ENCODE data around the gene AP1M2. TPM values are rescaled to one million over a fixed set of nuclear protein-coding genes. Genes with fewer than 3 reads are reported as not detected.
"Not testable (repeated sequence)": the region's sequence is repeated elsewhere in the genome, so short reads cannot be mapped to it uniquely, and the experiment has no call there.

The AP1M2 gene
- total RNA-seq, 1 donor from 2014 or later: 0.17 TPM

- no peak for DNase-seq
Observed at GRCh38 chr19:10601999-10602329, 14.9 kb upstream of the AP1M2 start.

- no peak for DNase-seq
Observed at GRCh38 chr19:10600149-10600548, 13.0 kb upstream of the AP1M2 start.

- DNase-seq: no peak
Observed at GRCh38 chr19:10593820-10594637, 6.9 kb upstream of the AP1M2 start.

- DNase-seq: no peak
Observed at GRCh38 chr19:10593148-10593547, 6.0 kb upstream of the AP1M2 start.

- no peak for DNase-seq
Observed at GRCh38 chr19:10587839-10588150, 683 bp upstream of the AP1M2 start.

GRCh38 chr19:10586396-10586795, 716 bp downstream of the AP1M2 start:
- DNase-seq: no peak

- peak; percentile 38 for DNase-seq
Observed at GRCh38 chr19:10583036-10583776, 3.9 kb downstream of the AP1M2 start.

- no peak for DNase-seq
Observed at GRCh38 chr19:10582091-10582490, 5.0 kb downstream of the AP1M2 start.

- DNase-seq: peak; percentile 97
Observed at GRCh38 chr19:10580979-10581631, 6.0 kb downstream of the AP1M2 start.

GRCh38 chr19:10577951-10578350, 9.2 kb downstream of the AP1M2 start:
- DNase-seq: no peak

- no peak for DNase-seq
Observed at GRCh38 chr19:10575011-10575716, 11.9 kb downstream of the AP1M2 start.

GRCh38 chr19:10574462-10574861, 12.7 kb downstream of the AP1M2 start:
- DNase-seq: no peak

GRCh38 chr19:10573793-10574192, 13.3 kb downstream of the AP1M2 start:
- not testable (repeated sequence) for DNase-seq

- DNase-seq: peak; percentile 100
Observed at GRCh38 chr19:10568826-10569651, 18.1 kb downstream of the AP1M2 start, which contains the start of gene CDKN2D. Gene CDKN2D (minus strand): TSS chr19:10568979. CDS start chr19:10568653, 326 bp downstream.

- peak; percentile 44 for DNase-seq
Observed at GRCh38 chr19:10568062-10568825, 18.9 kb downstream of the AP1M2 start.

- no peak for DNase-seq
Observed at GRCh38 chr19:10567656-10568055, 19.5 kb downstream of the AP1M2 start.

- DNase-seq: no peak
Observed at GRCh38 chr19:10566658-10567410, 20.3 kb downstream of the AP1M2 start.

GRCh38 chr19:10566408-10566657, 20.8 kb downstream of the AP1M2 start:
- no peak for DNase-seq

GRCh38 chr19:10565567-10566407, 21.3 kb downstream of the AP1M2 start, which contains the start of gene KRI1:
Gene KRI1 (minus strand): TSS chr19:10566010. CDS start chr19:10565999, 11 bp downstream.
- peak; percentile 97 for DNase-seq

Measured in dermis blood vessel endothelial cell (primary cell).